ENCODE results near the gene ERO1B.

- TF ChIP-seq CTCF (IDR thresholded peaks at IDR 0.05; ENCODE audit: low read length) (no peak), EZH2 (IDR thresholded peaks at IDR 0.05; ENCODE audit: borderline replicate concordance, low read length) (no peak)
Measured at GRCh38 chr1:236289492-236290131, 7.9 kb upstream of the ERO1B start.

All from OCI-LY1 (cell line).